ENCODE measurements around the gene ZNF26. TPM values are rescaled to one million over a fixed set of nuclear protein-coding genes. Genes with fewer than 3 reads are reported as not detected.

The ZNF26 gene
- 6.3 to 9.1 TPM (median 8.1 TPM) in 5 replicates for total RNA-seq (2022; extraction: Qiagen RNA extraction)

GRCh38 chr12:132986001-132986884 lies at the start of gene ZNF26:
TSS of gene ZNF26 (plus strand) at chr12:132986367. CDS start at chr12:132986841, 474 bp downstream.

GRCh38 chr12:132956011-132956788 lies 30.0 kb upstream of the ZNF26 start, which contains the start of gene ZNF605:
TSS of gene ZNF605 (minus strand) at chr12:132956306. CDS start at chr12:132945635, 10,671 bp downstream.

GRCh38 chr12:133037207-133038005 lies 51.2 kb downstream of the ZNF26 start, which contains the start of gene ZNF84:
TSS of gene ZNF84 (plus strand) at chr12:133037509. CDS start at chr12:133041468, 3,959 bp downstream.

Other genes with a start within 250 kb of the ZNF26 start
- 65.4 to 81.8 TPM (median 72.6 TPM) in 5 replicates for gene ANKLE2, start 224.5 kb upstream of the ZNF26 start, total RNA-seq (2022; extraction: Qiagen RNA extraction)
- gene GOLGA3, start 157.5 kb upstream of the ZNF26 start, total RNA-seq (2022; extraction: Qiagen RNA extraction) = 19.9 to 28.5 TPM (median 27.3 TPM) in 5 replicates
- 19.1 to 25.7 TPM (median 23.0 TPM) in 5 replicates for gene CHFR, start 98.8 kb upstream of the ZNF26 start, total RNA-seq (2022; extraction: Qiagen RNA extraction)
- gene ZNF605, start 30.1 kb upstream of the ZNF26 start, total RNA-seq (2022; extraction: Qiagen RNA extraction) = 1.9 to 4.4 TPM (median 3.6 TPM) in 5 replicates
- 11.0 to 12.9 TPM (median 11.9 TPM) in 5 replicates for gene ZNF84, start 51.1 kb downstream of the ZNF26 start, total RNA-seq (2022; extraction: Qiagen RNA extraction)
- 7.6 to 9.6 TPM (median 9.1 TPM) in 5 replicates for gene ZNF140, start 94.6 kb downstream of the ZNF26 start, total RNA-seq (2022; extraction: Qiagen RNA extraction)
- gene ZNF891, start 143.9 kb downstream of the ZNF26 start, total RNA-seq (2022; extraction: Qiagen RNA extraction) = 0.30 to 0.41 TPM (median 0.34 TPM) in 5 replicates
- 1.0 to 1.7 TPM (median 1.6 TPM) in 5 replicates for gene ZNF10, start 144.3 kb downstream of the ZNF26 start, total RNA-seq (2022; extraction: Qiagen RNA extraction)
- 10.1 to 14.0 TPM (median 13.1 TPM) in 5 replicates for gene ZNF268, start 195.1 kb downstream of the ZNF26 start, total RNA-seq (2022; extraction: Qiagen RNA extraction)
- gene ANHX, start 249.5 kb downstream of the ZNF26 start, total RNA-seq (2022; extraction: Qiagen RNA extraction) = not detected in 5 replicates

All from A549 treated with dexamethasone at 1 μM for 4 hours (cell line).